ENCODE results near the gene RPN2. TPM values are rescaled to one million over a fixed set of nuclear protein-coding genes. Genes with fewer than 3 reads are reported as not detected.

RPN2 gene
- polyA plus RNA-seq, 1 donor (not counting 4 experiments of a cell fraction or from before 2014, with no cell fraction given): 220 TPM

DNA sequence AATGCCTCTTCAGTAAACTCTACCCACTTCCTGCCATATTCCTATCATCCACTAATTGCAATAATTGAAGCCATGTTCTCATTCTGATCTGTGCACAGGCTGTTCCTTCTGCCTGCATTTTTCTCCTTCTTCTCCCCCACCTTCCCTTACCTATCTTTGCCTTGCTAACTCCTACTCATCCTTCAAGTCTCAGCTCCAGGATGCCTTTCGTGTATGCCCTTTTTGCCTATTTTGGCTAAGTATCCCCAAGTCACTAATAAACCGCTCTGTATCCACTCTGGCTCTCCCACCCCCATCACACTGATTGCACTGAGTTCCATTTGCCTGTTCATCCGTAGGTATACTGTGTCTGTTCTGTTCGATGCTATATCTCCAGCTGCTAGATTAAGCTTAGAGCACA, 6.3 kb upstream of the RPN2 start:
- DNase-seq (ENCODE audit: low read depth, low spot score): no peak
- H3K27ac ChIP-seq (ENCODE audit: control insufficient read depth, insufficient read depth, low read length): no peak overlapping the region
- no peak overlapping the region for H3K9ac ChIP-seq (ENCODE audit: control insufficient read depth, extremely low read depth, insufficient read depth, low read length)
- no peak overlapping the region for H3K4me2 ChIP-seq (ENCODE audit: control insufficient read depth, extremely low read depth, insufficient read depth, low read depth, low read length)
- dilution Hi-C loops (cut with MboI; ENCODE audit: extremely low pct_ligation_motif_present, low sequenced_read_pairs): no loop called here
- no peaks in the 10 kb centered on the region for H4K20me1 ChIP-seq (ENCODE audit: control insufficient read depth, extremely low read depth, insufficient read depth, low read length)
- H3K9me1 ChIP-seq (ENCODE audit: control insufficient read depth, extremely low read depth, insufficient read depth, low read length): no peaks in the 10 kb centered on the region
- H2AFZ ChIP-seq (ENCODE audit: control insufficient read depth, low read length): no peak overlapping the region
- no peaks in the 10 kb centered on the region for H3K36me3 ChIP-seq (ENCODE audit: control insufficient read depth in 2 of 2, extremely low read depth in 1 of 2, insufficient read depth in 2 of 2, low read length in 2 of 2)
- no peak overlapping the region for H3K4me3 ChIP-seq (ENCODE audit: control insufficient read depth in 2 of 3, extremely low read depth in 1 of 3, insufficient read depth in 2 of 3, low read depth in 1 of 3, low read length in 3 of 3)
- no peaks in the 10 kb centered on the region for H3K79me2 ChIP-seq (ENCODE audit: control insufficient read depth, insufficient read depth, low read length)
- no peak for FAIRE-seq
- no peaks in the 10 kb centered on the region for H3K27me3 ChIP-seq (ENCODE audit: control insufficient read depth, extremely low read depth, insufficient read depth, low read length)
- peaks cover 1% of the 10 kb centered on the region for H3K4me1 ChIP-seq (ENCODE audit: control insufficient read depth, extremely low read depth, insufficient read depth, low read length)
- TF ChIP-seq, protein P1, sequence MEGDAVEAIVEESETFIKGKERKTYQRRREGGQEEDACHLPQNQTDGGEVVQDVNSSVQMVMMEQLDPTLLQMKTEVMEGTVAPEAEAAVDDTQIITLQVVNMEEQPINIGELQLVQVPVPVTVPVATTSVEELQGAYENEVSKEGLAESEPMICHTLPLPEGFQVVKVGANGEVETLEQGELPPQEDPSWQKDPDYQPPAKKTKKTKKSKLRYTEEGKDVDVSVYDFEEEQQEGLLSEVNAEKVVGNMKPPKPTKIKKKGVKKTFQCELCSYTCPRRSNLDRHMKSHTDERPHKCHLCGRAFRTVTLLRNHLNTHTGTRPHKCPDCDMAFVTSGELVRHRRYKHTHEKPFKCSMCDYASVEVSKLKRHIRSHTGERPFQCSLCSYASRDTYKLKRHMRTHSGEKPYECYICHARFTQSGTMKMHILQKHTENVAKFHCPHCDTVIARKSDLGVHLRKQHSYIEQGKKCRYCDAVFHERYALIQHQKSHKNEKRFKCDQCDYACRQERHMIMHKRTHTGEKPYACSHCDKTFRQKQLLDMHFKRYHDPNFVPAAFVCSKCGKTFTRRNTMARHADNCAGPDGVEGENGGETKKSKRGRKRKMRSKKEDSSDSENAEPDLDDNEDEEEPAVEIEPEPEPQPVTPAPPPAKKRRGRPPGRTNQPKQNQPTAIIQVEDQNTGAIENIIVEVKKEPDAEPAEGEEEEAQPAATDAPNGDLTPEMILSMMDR (optimal IDR thresholded peaks at IDR 0.05 in 1 of 3, IDR thresholded peaks at IDR 0.05 in 1 of 3, conservative IDR thresholded peaks at IDR 0.05 in 1 of 3; ENCODE audit: extremely low read depth in 1 of 3, insufficient read depth in 2 of 3, low read length in 3 of 3): no peak
- TF ChIP-seq EZH2 (IDR thresholded peaks at IDR 0.05; ENCODE audit: low read length): no peak
- H3K9me3 ChIP-seq (ENCODE audit: control insufficient read depth, low read depth, low read length): no peaks in the 10 kb centered on the region

DNA sequence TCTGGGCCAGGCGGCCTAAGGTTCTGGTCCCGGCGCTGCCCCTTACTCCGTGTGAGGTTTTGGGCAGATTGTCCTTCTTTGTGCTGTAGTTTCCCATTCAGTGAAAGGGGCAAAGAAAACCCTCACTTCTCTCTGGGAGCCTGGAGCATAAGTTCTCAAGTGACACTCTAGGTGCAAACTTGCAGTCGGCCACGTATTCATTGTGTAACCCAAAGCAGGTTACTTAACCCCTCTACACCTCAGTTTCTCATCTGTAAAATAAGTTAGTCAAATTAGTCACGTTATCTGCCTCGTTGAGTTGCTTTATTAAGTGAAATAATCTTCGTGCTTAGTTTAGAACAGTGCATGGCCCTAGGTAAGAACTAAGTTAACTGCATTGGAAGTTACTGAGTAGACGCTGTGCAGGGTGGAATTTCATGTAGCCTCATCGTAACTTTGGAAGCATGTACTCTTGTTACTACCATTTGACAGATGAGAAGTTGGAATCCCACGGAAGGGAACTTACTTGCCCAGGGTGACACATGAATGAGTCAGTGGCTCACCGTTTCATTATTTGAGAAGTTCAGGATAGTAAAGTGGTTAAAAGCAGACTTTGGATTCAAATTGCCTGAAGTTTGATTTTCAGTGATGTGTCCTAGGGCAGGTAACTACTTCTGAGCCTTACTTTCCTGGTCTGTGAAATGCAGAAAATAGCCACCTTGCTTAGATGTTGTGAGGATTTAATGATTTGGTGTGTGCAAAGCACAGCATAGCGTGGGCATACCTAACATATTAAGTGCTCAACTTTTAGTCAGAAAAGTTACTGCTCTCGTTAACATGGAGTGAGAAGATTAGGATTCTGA, 774 bp downstream of the RPN2 start:
- Histone ChIP-seq H2AFZ (ENCODE audit: control insufficient read depth, low read length) (no peak overlapping the region), H3K27me3 (ENCODE audit: control insufficient read depth, extremely low read depth, insufficient read depth, low read length) (no peaks in the 10 kb centered on the region), H3K36me3 (ENCODE audit: control insufficient read depth in 2 of 2, extremely low read depth in 1 of 2, insufficient read depth in 2 of 2, low read length in 2 of 2) (peaks cover 7 to 17% of the 10 kb centered on the region in 2 experiments), H4K20me1 (ENCODE audit: control insufficient read depth, extremely low read depth, insufficient read depth, low read length) (peaks cover 11% of the 10 kb centered on the region), H3K9ac (ENCODE audit: control insufficient read depth, extremely low read depth, insufficient read depth, low read length) (peak overlapping the region; percentile 94), H3K4me1 (ENCODE audit: control insufficient read depth, extremely low read depth, insufficient read depth, low read length) (peaks cover 10% of the 10 kb centered on the region), H3K4me3 (ENCODE audit: control insufficient read depth in 2 of 3, extremely low read depth in 1 of 3, insufficient read depth in 2 of 3, low read depth in 1 of 3, low read length in 3 of 3) (peak overlapping the region; percentile 56 to 99 (median 62)), H3K4me2 (ENCODE audit: control insufficient read depth, extremely low read depth, insufficient read depth, low read depth, low read length) (peak overlapping the region; percentile 80), H3K9me1 (ENCODE audit: control insufficient read depth, extremely low read depth, insufficient read depth, low read length) (peaks cover 2% of the 10 kb centered on the region), H3K79me2 (ENCODE audit: control insufficient read depth, insufficient read depth, low read length) (peaks cover 54% of the 10 kb centered on the region), H3K27ac (ENCODE audit: control insufficient read depth, insufficient read depth, low read length) (peak overlapping the region; percentile 91), H3K9me3 (ENCODE audit: control insufficient read depth, low read depth, low read length) (no peaks in the 10 kb centered on the region)
- FAIRE-seq (peak; percentile 86), DNase-seq (ENCODE audit: low read depth, low spot score) (peak; percentile 26)
- TF ChIP-seq EZH2 (IDR thresholded peaks at IDR 0.05; ENCODE audit: low read length): no peak
- TF ChIP-seq, protein P1 (optimal IDR thresholded peaks at IDR 0.05 in 1 of 3, IDR thresholded peaks at IDR 0.05 in 1 of 3, conservative IDR thresholded peaks at IDR 0.05 in 1 of 3; ENCODE audit: extremely low read depth in 1 of 3, insufficient read depth in 2 of 3, low read length in 3 of 3): no peak
- dilution Hi-C loops (cut with MboI; ENCODE audit: extremely low pct_ligation_motif_present, low sequenced_read_pairs): no loop called here

Measured in keratinocyte (primary cell).